Cardiac muscle cell (in vitro differentiated cells and primary cell): ENCODE measurements around the gene SERPINB8. TPM values are rescaled to one million over a fixed set of nuclear protein-coding genes. Genes with fewer than 3 reads are reported as not detected.
"Not testable (repeated sequence)": the region's sequence is repeated elsewhere in the genome, so short reads cannot be mapped to it uniquely, and the experiment has no call there.

Experiments
- DNase-seq, 2 donors: peaks; one replicate each; pipeline versions ENCODE4 v3.0.0 to v3.0.0-alpha.2; 2010 to 2017; ENCODE audit warnings: low read depth in 1 of 2, low spot score in 1 of 2
- H3K27ac ChIP-seq: fragments of 200-600 bp; sonication (generic); 2 replicates; pipeline ENCODE4 v1.5.1; 2016
- H3K27me3 ChIP-seq: fragments of 200-600 bp; sonication (generic); 2 replicates; pipeline ENCODE4 v1.6.0; 2016; ENCODE audit warnings: control low read depth
- H3K36me3 ChIP-seq: fragments of 200-600 bp; sonication (generic); 2 replicates; pipeline ENCODE4 v1.5.1; 2016; ENCODE audit warnings: control low read depth
- H3K4me1 ChIP-seq: fragments of 200-600 bp; sonication (generic); 2 replicates; pipeline ENCODE4 v1.8.1; 2017; ENCODE audit warnings: low read depth, mild to moderate bottlenecking, mixed run types
- H3K4me3 ChIP-seq: fragments of 200-600 bp; sonication (generic); 2 replicates; pipeline ENCODE4 v1.5.1; 2016; ENCODE audit warnings: mild to moderate bottlenecking
- H3K9me3 ChIP-seq: fragments of 200-600 bp; sonication (generic); 2 replicates; pipeline ENCODE4 v1.5.1; 2017; ENCODE audit warnings: low read depth, mild to moderate bottlenecking, control low read depth
- polyA plus RNA-seq: library from polyadenylated mRNA; unstranded; fragments of >200 nt; fragmentation: Nextera tagmentation; extraction: Ambion mirVana; gene quantifications from 2 replicates; pipeline ENCODE4 v1.2.1, GENCODE V29; 2016
- total RNA-seq: library from RNA; depleted of rRNA; stranded (reverse); fragments of >200 nt; gene quantifications from 2 replicates; pipeline ENCODE4 v1.2.3, GENCODE V29; 2016
- TF ChIP-seq, protein P1 (sequence below): IDR thresholded peaks from 2 replicates; pipeline ENCODE4 v1.5.1; 2012; ENCODE audit warnings: low read depth, mild to moderate bottlenecking, low read length

Gene SERPINB8
- total and polyA plus RNA-seq, 2 experiments from 2014 or later: 0.60 to 4.0 TPM

DNA sequence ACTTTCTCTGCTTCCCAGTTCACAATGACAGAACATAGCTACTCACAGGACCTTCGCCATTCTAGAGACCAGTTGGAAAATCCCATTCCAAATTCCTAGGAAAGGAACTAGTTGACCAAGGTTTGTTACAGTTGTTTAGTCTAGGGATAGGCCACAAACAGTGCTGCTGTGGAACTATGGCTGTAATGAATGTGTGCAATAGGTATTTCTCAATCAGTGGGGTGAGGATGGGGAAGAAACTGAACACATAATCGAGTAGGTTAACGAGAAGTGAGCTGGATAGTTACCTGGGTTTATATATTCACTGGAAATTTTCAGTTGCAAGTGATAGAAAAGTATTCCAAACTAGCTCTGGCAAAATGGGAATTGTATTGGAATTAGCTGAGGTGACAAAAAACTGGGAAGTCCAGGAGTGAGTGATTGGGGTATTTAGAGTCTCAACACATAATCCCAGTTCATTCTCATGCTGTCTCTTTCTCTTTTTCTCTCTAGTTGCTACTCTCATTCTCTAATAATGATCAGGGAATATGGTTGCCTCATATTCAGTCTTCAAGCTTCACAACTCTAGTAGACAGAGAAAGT lies 39.0 kb upstream of the SERPINB8 start:
- no peaks in the 10 kb centered on the region for H3K36me3 ChIP-seq
- H3K27ac ChIP-seq: no peak overlapping the region
- TF ChIP-seq, protein P1, sequence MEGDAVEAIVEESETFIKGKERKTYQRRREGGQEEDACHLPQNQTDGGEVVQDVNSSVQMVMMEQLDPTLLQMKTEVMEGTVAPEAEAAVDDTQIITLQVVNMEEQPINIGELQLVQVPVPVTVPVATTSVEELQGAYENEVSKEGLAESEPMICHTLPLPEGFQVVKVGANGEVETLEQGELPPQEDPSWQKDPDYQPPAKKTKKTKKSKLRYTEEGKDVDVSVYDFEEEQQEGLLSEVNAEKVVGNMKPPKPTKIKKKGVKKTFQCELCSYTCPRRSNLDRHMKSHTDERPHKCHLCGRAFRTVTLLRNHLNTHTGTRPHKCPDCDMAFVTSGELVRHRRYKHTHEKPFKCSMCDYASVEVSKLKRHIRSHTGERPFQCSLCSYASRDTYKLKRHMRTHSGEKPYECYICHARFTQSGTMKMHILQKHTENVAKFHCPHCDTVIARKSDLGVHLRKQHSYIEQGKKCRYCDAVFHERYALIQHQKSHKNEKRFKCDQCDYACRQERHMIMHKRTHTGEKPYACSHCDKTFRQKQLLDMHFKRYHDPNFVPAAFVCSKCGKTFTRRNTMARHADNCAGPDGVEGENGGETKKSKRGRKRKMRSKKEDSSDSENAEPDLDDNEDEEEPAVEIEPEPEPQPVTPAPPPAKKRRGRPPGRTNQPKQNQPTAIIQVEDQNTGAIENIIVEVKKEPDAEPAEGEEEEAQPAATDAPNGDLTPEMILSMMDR: no peak
- peaks cover 15% of the 10 kb centered on the region for H3K27me3 ChIP-seq
- no peaks in the 10 kb centered on the region for H3K9me3 ChIP-seq
- no peak for DNase-seq
- H3K4me1 ChIP-seq: no peaks in the 10 kb centered on the region
- no peak overlapping the region for H3K4me3 ChIP-seq

DNA sequence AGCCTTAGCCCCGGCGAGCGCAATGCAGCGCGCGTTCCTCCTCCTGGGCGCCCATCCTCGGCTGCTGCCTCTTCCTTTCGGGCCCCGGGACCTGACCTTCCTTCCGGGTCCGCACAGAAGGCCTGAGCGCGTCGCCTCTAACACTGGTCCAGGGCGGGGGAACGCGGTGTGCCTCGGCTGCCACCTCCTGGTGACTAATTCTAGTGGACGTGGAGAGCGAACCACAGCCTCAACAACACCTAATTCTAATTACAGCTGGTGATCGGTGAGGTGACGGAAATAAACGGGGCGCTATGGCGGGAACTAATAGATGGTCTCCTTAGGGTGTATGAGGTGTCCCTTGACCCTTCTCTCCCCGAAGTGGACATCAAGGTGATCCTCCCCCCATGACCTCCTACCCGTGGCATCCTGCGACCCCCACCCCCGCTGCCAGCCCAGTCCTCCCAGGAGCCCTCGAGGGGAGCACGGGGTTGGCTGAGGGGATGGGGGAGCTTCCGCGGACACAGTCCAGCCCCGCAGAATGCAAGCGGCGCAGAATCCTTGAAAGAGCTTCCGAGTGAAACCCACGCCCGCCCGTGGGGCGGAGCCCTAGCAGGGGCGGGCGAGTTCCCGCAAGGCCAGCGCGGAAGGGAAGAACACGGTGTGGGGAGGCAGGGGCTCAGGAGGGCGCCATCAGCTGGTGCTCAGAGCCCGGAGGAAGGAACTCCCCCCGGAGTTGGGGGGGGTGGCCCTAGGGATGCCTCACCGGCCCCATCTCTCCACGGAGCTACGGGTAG lies 33.5 kb upstream of the SERPINB8 start:
- no peaks in the 10 kb centered on the region for H3K36me3 ChIP-seq
- peaks cover 42% of the 10 kb centered on the region for H3K27me3 ChIP-seq
- H3K9me3 ChIP-seq: no peaks in the 10 kb centered on the region
- peak overlapping the region; percentile 31 for H3K4me3 ChIP-seq
- H3K4me1 ChIP-seq: no peaks in the 10 kb centered on the region
- TF ChIP-seq, protein P1: peak; percentile 72
- DNase-seq: peak; percentile 83 to 85
- no peak overlapping the region for H3K27ac ChIP-seq

DNA sequence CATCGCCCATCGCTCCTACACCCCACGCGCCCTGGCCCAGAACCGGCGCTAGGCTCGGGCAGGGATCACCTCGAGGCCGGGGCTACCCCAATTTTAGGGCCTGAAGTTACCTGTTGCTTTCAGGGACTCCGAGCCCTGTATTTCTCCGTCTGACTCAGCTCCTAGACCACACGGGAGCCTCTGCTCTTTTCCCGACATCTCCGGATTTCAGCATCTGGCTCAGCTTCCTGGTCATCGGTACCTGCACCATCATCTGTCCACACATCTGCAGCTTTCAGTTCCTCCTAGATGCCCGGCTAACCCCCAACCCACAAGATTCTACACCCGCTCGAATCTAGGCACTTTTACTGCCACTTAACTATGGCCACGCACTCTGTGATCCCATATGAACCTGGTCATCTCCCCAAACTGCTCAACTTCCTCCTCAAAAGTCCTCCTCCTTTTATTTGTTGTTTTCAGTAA lies 32.9 kb upstream of the SERPINB8 start:
- H3K27me3 ChIP-seq: peaks cover 42% of the 10 kb centered on the region
- TF ChIP-seq, protein P1: no peak
- DNase-seq: no peak
- no peaks in the 10 kb centered on the region for H3K36me3 ChIP-seq
- no peak overlapping the region for H3K27ac ChIP-seq
- H3K4me3 ChIP-seq: peak overlapping the region; percentile 31
- H3K9me3 ChIP-seq: no peaks in the 10 kb centered on the region
- H3K4me1 ChIP-seq: no peaks in the 10 kb centered on the region

DNA sequence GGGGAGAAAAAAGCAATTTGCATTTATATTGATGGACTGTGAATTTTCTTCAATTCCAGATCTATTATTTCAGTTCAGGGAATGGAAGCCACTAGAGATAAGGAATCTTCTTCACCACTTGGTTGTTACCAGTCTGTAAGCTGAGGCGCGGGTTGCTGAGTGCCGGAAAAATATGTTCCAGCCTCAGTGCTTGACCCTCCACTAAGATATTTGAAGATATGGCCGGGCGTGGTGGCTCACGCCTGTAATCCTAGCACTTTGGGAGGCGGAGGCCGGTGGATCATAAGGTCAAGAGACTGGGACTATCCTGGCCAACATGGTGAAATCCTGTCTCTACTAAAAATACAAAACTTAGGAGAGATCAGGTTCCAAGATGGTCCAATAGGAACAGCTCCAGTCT lies 29.9 kb upstream of the SERPINB8 start:
- TF ChIP-seq, protein P1: no peak
- Histone ChIP-seq H3K4me1 (no peaks in the 10 kb centered on the region), H3K9me3 (no peaks in the 10 kb centered on the region), H3K4me3 (no peak overlapping the region), H3K27me3 (peaks cover 31% of the 10 kb centered on the region), H3K27ac (no peak overlapping the region), H3K36me3 (no peaks in the 10 kb centered on the region)
- DNase-seq: no peak

DNA sequence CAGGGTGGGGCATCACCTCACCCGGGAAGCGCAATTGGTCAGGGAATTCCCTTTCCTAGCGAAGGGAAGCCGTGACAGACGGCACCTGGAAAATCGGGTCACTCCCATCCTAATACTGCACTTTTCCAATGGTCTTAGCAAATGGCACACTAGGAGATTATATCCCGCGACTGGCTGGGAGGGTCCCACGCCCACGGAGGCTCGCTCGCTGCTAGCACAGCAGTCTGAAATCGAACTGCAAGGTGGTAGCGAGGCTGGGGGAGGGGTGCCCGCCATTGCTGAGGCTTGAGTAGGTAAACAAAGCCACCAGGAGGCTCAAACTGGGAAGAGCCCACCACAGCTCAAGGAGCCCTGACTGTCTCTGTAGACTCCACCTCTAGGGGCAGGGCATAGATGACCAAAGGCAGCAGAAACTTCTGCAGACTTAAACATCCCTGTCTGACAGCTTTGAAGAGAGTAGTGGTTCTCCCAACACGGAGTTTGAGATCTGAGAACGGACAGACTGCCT lies 29.3 kb upstream of the SERPINB8 start:
- H3K27ac ChIP-seq, H3K36me3 ChIP-seq, H3K4me3 ChIP-seq, H3K4me1 ChIP-seq, H3K9me3 ChIP-seq, DNase-seq: not testable (repeated sequence)
- H3K27me3 ChIP-seq: peaks cover 27% of the 10 kb centered on the region
